HL-60 (cell line): ENCODE results near the gene TMEM37.

Experiments
- DNase-seq, 2 experiments: peaks; one replicate each; pipeline ENCODE4 v3.0.0-alpha.2; 2010 to 2020; ENCODE audit warnings: low read depth in 1 of 2, low spot score in 1 of 2
- H3K27ac ChIP-seq: fragments of 250-450 bp; sonication (Bioruptor Pico); replicated peaks from 2 replicates; pipeline ENCODE4 v1.5.1; 2020; ENCODE audit warnings: mild to moderate bottlenecking, moderate library complexity
- H3K27me3 ChIP-seq: fragments of 250-450 bp; sonication (Bioruptor Pico); 2 replicates; pipeline ENCODE4 v1.5.1; 2021; ENCODE audit warnings: mild to moderate bottlenecking, moderate library complexity; ENCODE audit not compliant: insufficient read depth, poor library complexity, severe bottlenecking
- H3K4me3 ChIP-seq: replicated peaks from 2 replicates; pipeline ENCODE4 v1.5.1; 2011; ENCODE audit warnings: mild to moderate bottlenecking, control low read depth, low read length; ENCODE audit not compliant: insufficient read depth
- CTCF ChIP-seq: IDR thresholded peaks from one replicate; pipeline ENCODE4 v1.5.1; 2011; ENCODE audit warnings: low read length, control low read depth, inconsistent platforms; ENCODE audit not compliant: insufficient read depth
- GABPA ChIP-seq: IDR thresholded peaks from 2 replicates; pipeline ENCODE4 v1.6.1; 2012; ENCODE audit warnings: low read depth
- POLR2AphosphoS5 ChIP-seq: IDR thresholded peaks from 2 replicates; pipeline ENCODE4 v1.6.1; 2012; ENCODE audit warnings: low read depth
- SPI1 ChIP-seq: IDR thresholded peaks from 2 replicates; pipeline ENCODE4 v1.6.1; 2012; ENCODE audit warnings: low read depth, mild to moderate bottlenecking, borderline replicate concordance
- TF ChIP-seq, protein P1 (sequence below): IDR thresholded peaks from 2 replicates; pipeline ENCODE4 v1.6.1; 2012; ENCODE audit warnings: low read depth; ENCODE audit not compliant: insufficient replicate concordance

The TMEM37 gene

DNA sequence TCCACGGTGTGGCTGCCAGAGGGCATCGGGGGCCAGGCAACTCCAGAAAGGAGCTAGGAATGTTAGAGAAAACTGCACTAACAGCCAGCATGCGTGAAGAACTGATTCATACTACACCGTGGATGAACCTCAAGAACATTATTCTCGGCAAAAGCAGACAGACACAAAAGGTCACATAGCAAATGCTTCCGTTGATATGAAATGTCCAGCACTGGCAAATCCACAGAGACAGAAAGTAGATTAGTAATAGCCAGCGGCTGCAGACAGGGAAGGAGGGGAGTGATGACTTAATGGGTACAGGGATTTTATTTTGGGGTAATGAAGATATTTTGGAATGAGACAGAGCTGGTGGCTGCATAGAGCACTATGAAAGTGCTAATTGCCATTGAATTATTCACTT, 55.2 kb downstream of the TMEM37 start:
- DNase-seq = no peak
- H3K27ac ChIP-seq = no peak overlapping the region

GRCh38 chr2:119487434-119488244, 56.0 kb downstream of the TMEM37 start:
- DNase-seq = no peak
- Histone ChIP-seq H3K4me3 (no peak overlapping the region), H3K27me3 (no peaks in the 10 kb centered on the region), H3K27ac (no peak overlapping the region)
- TF ChIP-seq, protein P1, sequence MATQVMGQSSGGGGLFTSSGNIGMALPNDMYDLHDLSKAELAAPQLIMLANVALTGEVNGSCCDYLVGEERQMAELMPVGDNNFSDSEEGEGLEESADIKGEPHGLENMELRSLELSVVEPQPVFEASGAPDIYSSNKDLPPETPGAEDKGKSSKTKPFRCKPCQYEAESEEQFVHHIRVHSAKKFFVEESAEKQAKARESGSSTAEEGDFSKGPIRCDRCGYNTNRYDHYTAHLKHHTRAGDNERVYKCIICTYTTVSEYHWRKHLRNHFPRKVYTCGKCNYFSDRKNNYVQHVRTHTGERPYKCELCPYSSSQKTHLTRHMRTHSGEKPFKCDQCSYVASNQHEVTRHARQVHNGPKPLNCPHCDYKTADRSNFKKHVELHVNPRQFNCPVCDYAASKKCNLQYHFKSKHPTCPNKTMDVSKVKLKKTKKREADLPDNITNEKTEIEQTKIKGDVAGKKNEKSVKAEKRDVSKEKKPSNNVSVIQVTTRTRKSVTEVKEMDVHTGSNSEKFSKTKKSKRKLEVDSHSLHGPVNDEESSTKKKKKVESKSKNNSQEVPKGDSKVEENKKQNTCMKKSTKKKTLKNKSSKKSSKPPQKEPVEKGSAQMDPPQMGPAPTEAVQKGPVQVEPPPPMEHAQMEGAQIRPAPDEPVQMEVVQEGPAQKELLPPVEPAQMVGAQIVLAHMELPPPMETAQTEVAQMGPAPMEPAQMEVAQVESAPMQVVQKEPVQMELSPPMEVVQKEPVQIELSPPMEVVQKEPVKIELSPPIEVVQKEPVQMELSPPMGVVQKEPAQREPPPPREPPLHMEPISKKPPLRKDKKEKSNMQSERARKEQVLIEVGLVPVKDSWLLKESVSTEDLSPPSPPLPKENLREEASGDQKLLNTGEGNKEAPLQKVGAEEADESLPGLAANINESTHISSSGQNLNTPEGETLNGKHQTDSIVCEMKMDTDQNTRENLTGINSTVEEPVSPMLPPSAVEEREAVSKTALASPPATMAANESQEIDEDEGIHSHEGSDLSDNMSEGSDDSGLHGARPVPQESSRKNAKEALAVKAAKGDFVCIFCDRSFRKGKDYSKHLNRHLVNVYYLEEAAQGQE = no peak
- TF ChIP-seq POLR2AphosphoS5 (no peak), GABPA (no peak), CTCF (no peak), SPI1 (no peak)

More for the DNA sequence above, 55.2 kb downstream of the TMEM37 start:
- Histone ChIP-seq H3K4me3 (no peak overlapping the region), H3K27me3 (no peaks in the 10 kb centered on the region)
- TF ChIP-seq, protein P1 = no peak
- TF ChIP-seq CTCF (no peak), GABPA (no peak), POLR2AphosphoS5 (no peak), SPI1 (no peak)
